SK-N-MC (cell line): ENCODE measurements around the gene UBL5.

Experiments
- EZH2 ChIP-seq: fragments of 200-600 bp; sonication (generic); IDR thresholded peaks from one replicate; pipeline ENCODE4 v1.6.1; 2017; ENCODE audit warnings: antibody characterized with exemption
- POLR2AphosphoS5 ChIP-seq: IDR thresholded peaks from 2 replicates; pipeline ENCODE4 v1.6.1; 2012; ENCODE audit warnings: mild to moderate bottlenecking, low read depth, low read length, borderline replicate concordance

DNA sequence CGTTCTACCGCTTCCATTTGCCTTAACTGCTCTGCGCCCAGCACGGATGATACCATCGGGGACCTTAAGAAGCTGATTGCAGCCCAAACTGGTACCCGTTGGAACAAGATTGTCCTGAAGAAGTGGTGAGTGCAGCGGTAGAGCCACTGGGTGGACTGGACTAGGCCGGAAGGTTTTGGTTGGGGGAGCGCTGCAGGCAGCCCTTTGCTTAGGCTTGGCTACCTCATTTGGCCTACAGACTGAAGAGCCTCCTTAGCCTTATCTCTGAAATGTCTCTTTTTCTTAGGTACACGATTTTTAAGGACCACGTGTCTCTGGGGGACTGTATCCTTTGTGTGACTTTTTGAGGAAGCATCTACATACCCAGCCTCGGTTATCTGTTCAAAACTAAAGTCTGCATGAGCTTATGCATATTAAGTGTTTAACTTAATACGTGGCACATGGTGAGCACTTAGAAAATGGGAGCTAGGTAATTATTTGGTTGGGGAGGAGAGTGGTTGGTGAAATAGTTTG is 889 bp downstream of the UBL5 start:
- TF ChIP-seq POLR2AphosphoS5 (no peak), EZH2 (no peak)
